ENCODE data around the gene TNFAIP8.

DNA sequence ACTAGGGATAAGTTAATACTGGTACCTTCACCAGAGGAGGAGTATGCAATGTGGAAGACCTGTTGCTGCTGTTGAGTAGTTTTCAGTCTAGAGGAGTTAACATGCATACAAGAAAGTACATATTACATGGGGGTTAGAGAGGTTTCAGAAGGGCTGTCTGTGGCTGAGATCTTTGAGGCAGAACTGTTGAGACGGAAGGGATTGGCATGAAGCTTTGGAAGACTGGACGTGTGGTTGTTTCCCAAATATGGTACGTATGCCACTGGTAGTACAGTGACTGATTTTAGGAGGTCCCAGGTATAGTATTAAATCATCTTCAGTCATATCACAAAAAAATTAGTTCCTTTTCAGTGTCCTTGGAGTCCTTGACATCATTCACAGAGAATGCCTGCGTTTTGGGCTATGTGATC is 17.6 kb downstream of the TNFAIP8 start:
- TF ChIP-seq, protein P1, sequence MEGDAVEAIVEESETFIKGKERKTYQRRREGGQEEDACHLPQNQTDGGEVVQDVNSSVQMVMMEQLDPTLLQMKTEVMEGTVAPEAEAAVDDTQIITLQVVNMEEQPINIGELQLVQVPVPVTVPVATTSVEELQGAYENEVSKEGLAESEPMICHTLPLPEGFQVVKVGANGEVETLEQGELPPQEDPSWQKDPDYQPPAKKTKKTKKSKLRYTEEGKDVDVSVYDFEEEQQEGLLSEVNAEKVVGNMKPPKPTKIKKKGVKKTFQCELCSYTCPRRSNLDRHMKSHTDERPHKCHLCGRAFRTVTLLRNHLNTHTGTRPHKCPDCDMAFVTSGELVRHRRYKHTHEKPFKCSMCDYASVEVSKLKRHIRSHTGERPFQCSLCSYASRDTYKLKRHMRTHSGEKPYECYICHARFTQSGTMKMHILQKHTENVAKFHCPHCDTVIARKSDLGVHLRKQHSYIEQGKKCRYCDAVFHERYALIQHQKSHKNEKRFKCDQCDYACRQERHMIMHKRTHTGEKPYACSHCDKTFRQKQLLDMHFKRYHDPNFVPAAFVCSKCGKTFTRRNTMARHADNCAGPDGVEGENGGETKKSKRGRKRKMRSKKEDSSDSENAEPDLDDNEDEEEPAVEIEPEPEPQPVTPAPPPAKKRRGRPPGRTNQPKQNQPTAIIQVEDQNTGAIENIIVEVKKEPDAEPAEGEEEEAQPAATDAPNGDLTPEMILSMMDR (IDR thresholded peaks at IDR 0.05) = no peak
- no peak for TF ChIP-seq EZH2 (IDR thresholded peaks at IDR 0.05; ENCODE audit: borderline replicate concordance, insufficient read depth, low read depth, low read length, poor library complexity, severe bottlenecking)
